HCT116 (cell line): ENCODE results near the gene NARS2. TPM values are rescaled to one million over a fixed set of nuclear protein-coding genes. Genes with fewer than 3 reads are reported as not detected.
"Not testable (repeated sequence)": the region's sequence is repeated elsewhere in the genome, so short reads cannot be mapped to it uniquely, and the experiment has no call there.

Experiments used
- ATAC-seq: fragments of 200-7000 bp; cut with Tn5 transposase; 2 replicates; pipeline ENCODE4 v1.9.1; 2020; ENCODE audit warnings: mild to moderate bottlenecking, moderate library complexity
- BruUV-seq: library from RNA; stranded (reverse); fragments of 400-500 nt; replicated peaks from 2 replicates; lab custom pipeline; 2021; lab: Mats Ljungman, UMichigan
- CTCF ChIA-PET: fragments of 300-600 bp; sonication (Branson Sonifier 250); formaldehyde crosslinking; loops from one replicate; lab custom pipeline; 2021; ENCODE audit warnings: antibody characterized with exemption; lab: Charles Lee
- POLR2A ChIA-PET: fragments of 300-600, 350-600 bp; sonication (Branson Sonifier 250); formaldehyde crosslinking; loops from one replicate; lab custom pipeline; 2021; ENCODE audit warnings: antibody characterized with exemption; lab: Charles Lee
- RAD21 ChIA-PET, 2 experiments: fragments of 300-600 bp; sonication (Branson Sonifier 250); formaldehyde crosslinking; loops; one replicate each; lab custom pipeline; 2023; ENCODE audit warnings: low total read pairs in 2 of 2; ENCODE audit not compliant: uncharacterized antibody in 2 of 2, unreplicated experiment in 2 of 2, low non-redundant PET in 1 of 2; lab: Charles Lee
- DNase-seq: peaks from one replicate; pipeline ENCODE4 v3.0.0-alpha.2; 2010; ENCODE audit warnings: low read depth, low spot score
- H2AFZ ChIP-seq: fragments of 200-600 bp; shearing (Covaris generic), sonication (generic); 2 replicates; pipeline ENCODE4 v1.6.1; 2017; ENCODE audit warnings: low read depth, mixed run types, mixed read lengths, antibody characterized with exemption, low read length; ENCODE audit not compliant: poor library complexity, severe bottlenecking
- H3K27ac ChIP-seq: 2 replicates; pipeline ENCODE4 v1.5.1; 2012; ENCODE audit warnings: low read depth, low read length
- H3K27me3 ChIP-seq: fragments of 200-600 bp; sonication (generic); 2 replicates; pipeline ENCODE4 v1.6.1; 2016; ENCODE audit warnings: mixed run types, low read length, mixed read lengths; ENCODE audit not compliant: insufficient read depth
- H3K36me3 ChIP-seq, 2 experiments: fragments of 200-500 bp in 1 of 2; fragments of 200-600 bp in 1 of 2; sonication (Bioruptor generic) in 1 of 2; sonication (generic) in 1 of 2; 2 replicates each; pipeline versions ENCODE4 v1.5.1 to v1.6.1; 2014 to 2016; ENCODE audit warnings: low read length in 2 of 2, inconsistent platforms in 1 of 2, mixed read lengths in 1 of 2, mixed run types in 1 of 2; ENCODE audit not compliant: insufficient read depth in 2 of 2, control insufficient read depth in 1 of 2
- H3K4me1 ChIP-seq, 2 experiments: fragments of 200-600 bp in 1 of 2; sonication (generic) in 1 of 2; 2 replicates each; pipeline versions ENCODE4 v1.5.1 to v1.6.1; 2012 to 2017; ENCODE audit warnings: low read length in 2 of 2, inconsistent platforms in 1 of 2, mild to moderate bottlenecking in 1 of 2, mixed read lengths in 1 of 2, mixed run types in 1 of 2, moderate library complexity in 1 of 2; ENCODE audit not compliant: insufficient read depth in 2 of 2, control insufficient read depth in 1 of 2
- H3K4me2 ChIP-seq: fragments of 200-600 bp; sonication (generic); 2 replicates; pipeline ENCODE4 v1.6.1; 2017; ENCODE audit warnings: mixed run types, low read length, mixed read lengths
- H3K4me3 ChIP-seq, 2 experiments: fragments of 200-600 bp in 1 of 2; sonication (generic) in 1 of 2; replicated peaks in 1 of 2; 2 replicates each; pipeline ENCODE4 v1.5.1; 2011 to 2016; ENCODE audit warnings: low read length in 2 of 2, control low read depth in 1 of 2, low read depth in 1 of 2, mild to moderate bottlenecking in 1 of 2, mixed read lengths in 1 of 2, mixed run types in 1 of 2
- H3K79me2 ChIP-seq: fragments of 200-600 bp; sonication (generic); 2 replicates; pipeline ENCODE4 v1.6.1; 2017; ENCODE audit warnings: mild to moderate bottlenecking, mixed run types, low read length, moderate library complexity, mixed read lengths; ENCODE audit not compliant: insufficient read depth
- H3K9ac ChIP-seq: fragments of 200-600 bp; sonication (generic); 2 replicates; pipeline ENCODE4 v1.6.1; 2016; ENCODE audit warnings: low read length, mixed read lengths
- H3K9me2 ChIP-seq: fragments of 200-600 bp; sonication (generic), shearing (Covaris generic); 2 replicates; pipeline ENCODE4 v1.6.1; 2017; ENCODE audit warnings: mixed run types, mild to moderate bottlenecking, moderate library complexity; ENCODE audit not compliant: insufficient read depth
- H3K9me3 ChIP-seq, 2 experiments: fragments of 200-500 bp in 1 of 2; fragments of 200-600 bp in 1 of 2; sonication (Bioruptor generic) in 1 of 2; sonication (generic) in 1 of 2; 2 replicates each; pipeline ENCODE4 v1.6.1; 2014 to 2017; ENCODE audit warnings: low read length in 2 of 2, mixed read lengths in 2 of 2, inconsistent platforms in 1 of 2, low read depth in 1 of 2, mild to moderate bottlenecking in 1 of 2, mixed run types in 1 of 2, moderate library complexity in 1 of 2; ENCODE audit not compliant: control insufficient read depth in 1 of 2, insufficient read depth in 1 of 2
- H4K20me1 ChIP-seq: fragments of 200-600 bp; sonication (generic), shearing (Covaris generic); 2 replicates; pipeline ENCODE4 v1.6.1; 2017; ENCODE audit warnings: mixed run types, mild to moderate bottlenecking, moderate library complexity; ENCODE audit not compliant: insufficient read depth
- JUND ChIP-seq: IDR thresholded peaks from 2 replicates; pipeline ENCODE4 v1.6.1; 2012
- SP1 ChIP-seq: IDR thresholded peaks from 2 replicates; pipeline ENCODE4 v1.6.1; 2012; ENCODE audit warnings: low read depth
- YY1 ChIP-seq: IDR thresholded peaks from 2 replicates; pipeline ENCODE4 v1.6.1; 2011; ENCODE audit warnings: low read length, low read depth, moderate library complexity, mild to moderate bottlenecking; ENCODE audit not compliant: insufficient replicate concordance; ENCODE audit errors: extremely low read depth
- intact Hi-C: fragments of 100-400 bp; cut with micrococcal nuclease; formaldehyde crosslinking; loops from 2 replicates; pipeline ENCODE4 v1.10.0; 2022
- total RNA-seq: library from RNA; stranded (reverse); gene quantifications from one replicate; pipeline ENCODE4 v1.2.1, GENCODE V29; 2021; ENCODE audit not compliant: unreplicated experiment
- TF ChIP-seq, protein P1 (sequence below): IDR thresholded peaks from 2 replicates; pipeline ENCODE4 v1.6.1; 2012

NARS2 gene
- total RNA-seq, 1 experiment from 2014 or later, result 26.0 TPM

DNA sequence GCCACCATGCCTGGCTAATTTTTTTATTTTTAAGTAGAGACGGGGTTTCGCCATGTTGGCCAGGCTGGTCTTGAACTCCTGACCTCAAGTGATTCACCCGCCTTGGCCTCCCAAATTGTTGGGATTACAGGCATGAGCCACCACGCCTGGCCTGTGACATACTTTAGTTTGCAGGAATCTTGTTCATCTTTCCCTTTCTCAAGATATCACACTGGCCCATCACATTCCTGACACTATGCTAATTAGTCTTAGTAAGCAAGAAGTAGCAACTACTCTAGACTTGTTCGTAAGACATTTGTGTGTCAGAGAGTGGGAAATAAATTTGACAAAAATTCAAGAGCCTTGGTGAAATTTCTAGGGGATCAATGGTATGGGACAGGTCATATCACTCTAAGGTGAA, 34.7 kb upstream of the NARS2 start:
- ATAC-seq, H3K4me1 ChIP-seq, POLR2A ChIA-PET, H4K20me1 ChIP-seq, H3K9ac ChIP-seq, H3K27ac ChIP-seq, H2AFZ ChIP-seq, H3K4me3 ChIP-seq, H3K27me3 ChIP-seq, H3K36me3 ChIP-seq, H3K9me2 ChIP-seq, intact Hi-C loops, H3K9me3 ChIP-seq, DNase-seq, CTCF ChIA-PET, H3K79me2 ChIP-seq, H3K4me2 ChIP-seq, RAD21 ChIA-PET, BruUV-seq: not testable (repeated sequence)

DNA sequence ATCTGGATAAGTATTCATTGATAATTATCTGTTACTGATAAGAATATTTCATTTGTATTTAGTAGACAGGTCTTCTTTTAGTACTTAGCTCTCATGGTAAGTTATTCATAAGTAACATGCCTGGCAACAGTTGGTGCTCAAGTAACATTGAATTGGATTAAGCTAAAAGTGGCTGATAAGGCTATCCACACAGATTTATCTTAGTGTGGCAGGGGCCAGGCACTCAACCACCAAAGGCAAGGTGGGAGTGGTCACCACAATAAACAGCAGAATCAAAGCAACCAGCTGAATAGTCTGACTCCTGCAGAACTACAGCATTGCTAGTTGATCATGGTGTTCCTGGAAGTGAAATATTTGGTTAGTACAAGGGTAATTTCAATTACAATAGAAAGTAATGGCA, 33.0 kb upstream of the NARS2 start:
- TF ChIP-seq, protein P1, sequence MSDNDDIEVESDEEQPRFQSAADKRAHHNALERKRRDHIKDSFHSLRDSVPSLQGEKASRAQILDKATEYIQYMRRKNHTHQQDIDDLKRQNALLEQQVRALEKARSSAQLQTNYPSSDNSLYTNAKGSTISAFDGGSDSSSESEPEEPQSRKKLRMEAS, result no peak
- TF ChIP-seq YY1 (no peak), JUND (no peak), SP1 (no peak)
- Histone ChIP-seq H3K9ac (no peak overlapping the region), H3K27ac (no peak overlapping the region), H3K4me2 (no peak overlapping the region), H3K27me3 (peaks cover 9% of the 10 kb centered on the region; the same call in 1 of the 2 replicates), H3K36me3 (no peaks in the 10 kb centered on the region), H2AFZ (no peak overlapping the region), H3K4me3 (no peak overlapping the region), H3K9me3 (no peaks in the 10 kb centered on the region), H3K79me2 (no peaks in the 10 kb centered on the region), H4K20me1 (no peaks in the 10 kb centered on the region), H3K9me2 (no peaks in the 10 kb centered on the region), H3K4me1 (no peaks in the 10 kb centered on the region)
- POLR2A ChIA-PET, result no interaction called here
- intact Hi-C loops, result no loop called here
- CTCF ChIA-PET, result no interaction called here
- RAD21 ChIA-PET, result no interaction called here
- BruUV-seq, result no TSS peak
- no peak for DNase-seq
- ATAC-seq, result no peak
